Left ventricle myocardium inferior (tissue), 1 donor: ENCODE measurements around the gene LRRC10B. TPM values are rescaled to one million over a fixed set of nuclear protein-coding genes. Genes with fewer than 3 reads are reported as not detected.

Source experiments
- DNase-seq: peaks from one replicate; pipeline ENCODE4 v3.0.0-alpha.2; 2020
- H3K27ac ChIP-seq: fragments of 200-600 bp; replicated peaks from 2 replicates; pipeline ENCODE4 v1.8.0; 2021
- H3K27me3 ChIP-seq: fragments of 200-600 bp; 2 replicates; pipeline ENCODE4 v1.8.0; 2021; ENCODE audit warnings: low read depth
- H3K36me3 ChIP-seq: fragments of 200-600 bp; 2 replicates; pipeline ENCODE4 v1.8.0; 2021
- H3K4me1 ChIP-seq: fragments of 200-600 bp; 2 replicates; pipeline ENCODE4 v1.8.0; 2021
- H3K4me3 ChIP-seq: fragments of 200-600 bp; 2 replicates; pipeline ENCODE4 v1.8.0; 2021; ENCODE audit warnings: mild to moderate bottlenecking, moderate library complexity
- H3K9me3 ChIP-seq: fragments of 200-600 bp; replicated peaks from 2 replicates; pipeline ENCODE4 v1.8.0; 2021
- intact Hi-C: fragments of 100-400 bp; cut with micrococcal nuclease; formaldehyde crosslinking; loops from one replicate; pipeline ENCODE4 v1.11.0; 2022
- total RNA-seq: library from RNA; stranded (reverse); fragmentation: NEBNext Ultra II Directional; extraction: Animal tissue kit (Norgen Biotek cat#: 25700); gene quantifications from one replicate; pipeline ENCODE4 v1.2.1, GENCODE V29; 2021
- TF ChIP-seq, protein P1 (sequence below): fragments of 200-600 bp; IDR thresholded peaks from 2 replicates; pipeline ENCODE4 v1.8.0; 2021; ENCODE audit warnings: antibody characterized with exemption, mild to moderate bottlenecking, borderline replicate concordance
- donor health status: DM: no; HTN: yes; CAD: no; lungs with severe emphysema.

LRRC10B gene
- total RNA-seq, 1 donor from 2014 or later = 0.88 TPM

DNA sequence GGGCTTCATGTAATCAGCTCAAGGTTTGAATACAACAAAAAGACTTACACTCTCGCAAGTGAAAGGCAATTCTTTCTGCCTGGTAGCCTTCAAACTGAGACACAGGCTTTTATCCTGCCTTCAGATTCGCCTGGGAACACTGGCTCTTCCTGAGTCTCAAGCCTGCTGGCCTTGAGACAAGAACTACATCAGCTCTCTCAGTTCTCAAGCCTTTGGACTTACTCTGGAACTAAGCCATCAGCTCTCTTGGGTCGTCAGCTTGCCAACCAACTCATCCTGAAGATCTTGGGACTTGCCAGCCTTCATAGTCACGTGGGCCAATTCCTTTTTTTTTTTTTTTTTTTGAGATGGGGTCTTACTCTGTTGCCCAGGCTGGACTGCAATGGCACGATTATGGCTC lies 35.7 kb upstream of the LRRC10B start:
- intact Hi-C loops = no loop called here
- H3K27me3 ChIP-seq = no peaks in the 10 kb centered on the region
- H3K4me1 ChIP-seq = peaks cover 30% of the 10 kb centered on the region
- TF ChIP-seq, protein P1, sequence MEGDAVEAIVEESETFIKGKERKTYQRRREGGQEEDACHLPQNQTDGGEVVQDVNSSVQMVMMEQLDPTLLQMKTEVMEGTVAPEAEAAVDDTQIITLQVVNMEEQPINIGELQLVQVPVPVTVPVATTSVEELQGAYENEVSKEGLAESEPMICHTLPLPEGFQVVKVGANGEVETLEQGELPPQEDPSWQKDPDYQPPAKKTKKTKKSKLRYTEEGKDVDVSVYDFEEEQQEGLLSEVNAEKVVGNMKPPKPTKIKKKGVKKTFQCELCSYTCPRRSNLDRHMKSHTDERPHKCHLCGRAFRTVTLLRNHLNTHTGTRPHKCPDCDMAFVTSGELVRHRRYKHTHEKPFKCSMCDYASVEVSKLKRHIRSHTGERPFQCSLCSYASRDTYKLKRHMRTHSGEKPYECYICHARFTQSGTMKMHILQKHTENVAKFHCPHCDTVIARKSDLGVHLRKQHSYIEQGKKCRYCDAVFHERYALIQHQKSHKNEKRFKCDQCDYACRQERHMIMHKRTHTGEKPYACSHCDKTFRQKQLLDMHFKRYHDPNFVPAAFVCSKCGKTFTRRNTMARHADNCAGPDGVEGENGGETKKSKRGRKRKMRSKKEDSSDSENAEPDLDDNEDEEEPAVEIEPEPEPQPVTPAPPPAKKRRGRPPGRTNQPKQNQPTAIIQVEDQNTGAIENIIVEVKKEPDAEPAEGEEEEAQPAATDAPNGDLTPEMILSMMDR = no peak
- no peaks in the 10 kb centered on the region for H3K9me3 ChIP-seq
- peak overlapping the region; percentile 88 for H3K27ac ChIP-seq
- peak; percentile 39 for DNase-seq
- H3K4me3 ChIP-seq = no peak overlapping the region
- H3K36me3 ChIP-seq = peaks cover 24% of the 10 kb centered on the region

DNA sequence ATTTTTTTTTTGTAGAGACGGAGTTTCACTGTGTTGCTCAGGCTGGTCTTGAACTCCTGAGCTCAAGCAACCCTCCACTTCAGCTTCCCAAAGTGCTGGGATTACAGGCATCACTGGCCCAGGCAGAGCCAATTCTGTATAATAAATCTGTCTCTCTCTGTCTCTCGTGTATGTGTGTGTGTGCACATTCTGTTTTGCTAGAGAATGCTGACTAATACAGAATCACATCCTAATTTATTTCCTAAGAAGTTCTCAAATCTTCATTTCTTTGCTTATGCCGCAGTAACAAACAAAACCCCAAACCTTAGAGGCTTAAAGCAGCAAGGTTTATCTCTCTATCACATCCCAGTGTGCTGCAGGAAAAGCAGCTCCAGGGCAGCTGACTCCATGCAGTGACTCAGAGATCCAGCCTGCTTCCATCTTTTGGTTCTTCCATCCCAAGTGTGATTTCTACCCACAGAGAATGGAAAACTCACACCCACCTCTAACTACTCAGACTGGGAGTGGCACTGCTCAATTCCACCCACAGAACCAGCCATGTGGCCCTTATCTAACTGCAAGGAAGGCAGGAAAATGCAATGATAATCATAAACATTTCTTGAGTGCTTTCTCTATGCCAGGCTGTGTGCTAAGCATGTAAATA lies 35.1 kb upstream of the LRRC10B start:
- H3K9me3 ChIP-seq = no peaks in the 10 kb centered on the region
- DNase-seq = no peak
- no peaks in the 10 kb centered on the region for H3K27me3 ChIP-seq
- peaks cover 22% of the 10 kb centered on the region for H3K36me3 ChIP-seq
- H3K4me3 ChIP-seq = no peak overlapping the region
- peak overlapping the region; percentile 88 for H3K27ac ChIP-seq
- TF ChIP-seq, protein P1 = no peak
- H3K4me1 ChIP-seq = peaks cover 34% of the 10 kb centered on the region
- intact Hi-C loops = no loop called here

DNA sequence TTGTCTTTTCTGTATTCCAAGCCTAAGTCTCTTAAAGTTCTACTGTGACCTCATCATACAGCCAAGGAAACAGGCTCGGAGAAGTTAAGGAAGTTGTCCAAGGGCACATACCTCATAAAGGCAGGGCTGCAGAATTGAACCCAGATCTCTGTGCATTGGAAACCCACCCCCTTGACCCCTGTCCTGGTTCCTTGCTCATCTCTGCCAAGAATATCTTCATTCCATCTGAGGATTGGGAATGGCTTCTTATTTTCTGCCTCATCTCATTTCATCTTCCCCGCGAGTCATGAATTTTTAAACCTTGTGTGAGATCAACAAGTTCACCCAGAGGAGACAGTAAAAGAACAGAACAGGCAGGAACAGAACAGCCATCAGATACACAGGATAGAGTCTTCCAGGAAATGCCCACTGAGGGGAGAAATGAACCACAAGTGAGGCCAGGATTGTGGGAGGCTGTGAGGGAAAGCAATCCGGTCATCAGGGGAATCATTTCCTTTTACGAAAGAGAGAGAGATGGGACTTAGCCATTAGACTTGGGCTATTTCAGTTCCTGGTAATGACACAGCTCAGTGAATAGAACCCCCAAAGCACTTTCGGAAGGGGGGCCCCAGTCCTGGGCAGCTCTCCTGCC lies 34.4 kb upstream of the LRRC10B start:
- Histone ChIP-seq H3K27ac (peak overlapping the region; percentile 88), H3K4me3 (no peak overlapping the region), H3K36me3 (peaks cover 22% of the 10 kb centered on the region), H3K9me3 (no peaks in the 10 kb centered on the region), H3K4me1 (peaks cover 34% of the 10 kb centered on the region), H3K27me3 (peaks cover 4% of the 10 kb centered on the region)
- TF ChIP-seq, protein P1 = no peak
- DNase-seq = no peak
- intact Hi-C loops = no loop called here

DNA sequence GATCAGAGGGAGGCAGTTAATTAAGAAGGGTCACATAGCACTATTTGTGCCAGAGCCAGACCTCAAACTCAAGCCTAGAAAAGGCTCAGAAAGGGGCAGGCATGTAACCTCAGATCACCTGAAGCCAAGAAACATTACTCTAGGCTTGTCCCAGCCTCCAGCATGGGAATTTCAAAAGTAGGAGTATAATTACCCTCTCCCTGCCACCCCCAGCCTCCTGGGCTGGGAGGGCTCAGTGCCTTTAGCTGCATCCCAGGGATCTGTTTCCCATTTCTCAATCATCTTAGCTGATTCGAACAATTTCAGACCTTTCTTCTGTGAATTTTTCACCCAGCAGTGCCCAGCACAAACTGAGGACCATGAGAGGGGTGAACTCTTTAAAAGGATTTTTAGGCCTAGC lies 33.1 kb upstream of the LRRC10B start:
- no peaks in the 10 kb centered on the region for H3K9me3 ChIP-seq
- H3K4me3 ChIP-seq = no peak overlapping the region
- peak overlapping the region; percentile 88 for H3K27ac ChIP-seq
- DNase-seq = no peak
- TF ChIP-seq, protein P1 = no peak
- peaks cover 13% of the 10 kb centered on the region for H3K36me3 ChIP-seq
- H3K4me1 ChIP-seq = peaks cover 34% of the 10 kb centered on the region
- peaks cover 4% of the 10 kb centered on the region for H3K27me3 ChIP-seq
- intact Hi-C loops = loop anchor here (5.0 kb wide), 1 partner anchor 162 kb away; no protein-coding TSS in a partner anchor

DNA sequence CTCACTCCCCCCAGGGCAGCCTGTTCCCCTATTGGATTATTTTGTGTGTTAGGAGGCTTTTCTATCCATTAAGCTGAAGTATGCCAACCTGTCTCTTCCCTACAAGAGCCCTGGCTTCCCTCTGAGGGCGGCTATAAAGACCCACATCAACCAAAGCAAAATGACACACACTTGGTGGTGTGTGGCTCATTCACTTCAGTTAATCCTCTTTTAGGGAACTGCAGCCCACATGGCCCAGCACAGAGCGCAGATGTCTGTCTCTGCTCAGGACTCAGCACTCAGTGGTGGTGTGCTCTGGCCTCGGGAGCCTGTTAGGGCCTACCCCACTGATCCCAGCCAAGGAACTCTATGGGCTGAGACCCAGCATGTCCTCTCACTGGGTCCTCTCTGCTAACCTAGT lies 32.2 kb upstream of the LRRC10B start:
- H3K27ac ChIP-seq = peak overlapping the region; percentile 71
- DNase-seq = no peak
- intact Hi-C loops = loop anchor here (5.0 kb wide), 1 partner anchor 161 kb away; no protein-coding TSS in a partner anchor

More for the DNA sequence above, 32.2 kb upstream of the LRRC10B start:
- Histone ChIP-seq H3K9me3 (no peaks in the 10 kb centered on the region), H3K4me3 (no peak overlapping the region), H3K4me1 (peaks cover 41% of the 10 kb centered on the region), H3K27me3 (peaks cover 4% of the 10 kb centered on the region), H3K36me3 (peaks cover 8% of the 10 kb centered on the region)
- TF ChIP-seq, protein P1 = no peak
